Neural progenitor cell (in vitro differentiated cells): Measurements from ENCODE around the gene TTYH3. TPM values are rescaled to one million over a fixed set of nuclear protein-coding genes. Genes with fewer than 3 reads are reported as not detected.

ENCODE experiments used
- DNase-seq: peaks from one replicate; pipeline ENCODE4 v3.0.0-alpha.2; 2016; ENCODE audit warnings: low spot score
- H2AFZ ChIP-seq: fragments of 200-600 bp; sonication (generic); replicated peaks from 2 replicates; pipeline ENCODE4 v1.6.1; 2016; ENCODE audit warnings: antibody characterized with exemption
- H3F3A ChIP-seq: fragments of 200-600 bp; sonication (generic); 2 replicates; pipeline ENCODE4 v1.6.1; 2016; ENCODE audit warnings: antibody characterized with exemption, low read depth
- H3K27ac ChIP-seq: fragments of 200-600 bp; sonication (generic); 2 replicates; pipeline ENCODE4 v1.5.1; 2016; ENCODE audit warnings: mild to moderate bottlenecking
- H3K27me3 ChIP-seq: fragments of 200-600 bp; sonication (generic); 2 replicates; pipeline ENCODE4 v1.6.1; 2016; ENCODE audit warnings: mild to moderate bottlenecking, moderate library complexity
- H3K36me3 ChIP-seq: fragments of 200-600 bp; sonication (generic); 2 replicates; pipeline ENCODE4 v1.5.1; 2016
- H3K4me1 ChIP-seq: fragments of 200-600 bp; sonication (generic); 2 replicates; pipeline ENCODE4 v1.6.1; 2016; ENCODE audit warnings: mixed run types
- H3K4me2 ChIP-seq: fragments of 200-600 bp; sonication (generic); 2 replicates; pipeline ENCODE4 v1.6.1; 2016
- H3K4me3 ChIP-seq: fragments of 200-600 bp; sonication (generic); 2 replicates; pipeline ENCODE4 v1.5.1; 2016
- H3K79me2 ChIP-seq: fragments of 200-600 bp; sonication (generic); 2 replicates; pipeline ENCODE4 v1.6.1; 2016; ENCODE audit warnings: low read depth
- H3K9ac ChIP-seq: fragments of 200-600 bp; sonication (generic); 2 replicates; pipeline ENCODE4 v1.6.1; 2016
- H3K9me3 ChIP-seq: fragments of 200-600 bp; sonication (generic); 2 replicates; pipeline ENCODE4 v1.5.1; 2016; ENCODE audit warnings: low read depth
- H4K20me1 ChIP-seq: fragments of 200-600 bp; sonication (generic); 2 replicates; pipeline ENCODE4 v1.6.1; 2016; ENCODE audit warnings: low read depth
- H3K27ac Mint-ChIP-seq: 3 replicates; pipeline ENCODE4 v1.8.0; 2021; ENCODE audit warnings: mixed read lengths
- H3K27me3 Mint-ChIP-seq: 2 replicates; pipeline ENCODE4 v1.8.0; 2022; ENCODE audit warnings: low read depth, mild to moderate bottlenecking, inconsistent platforms, moderate library complexity, mixed read lengths; ENCODE audit not compliant: insufficient read depth
- H3K36me3 Mint-ChIP-seq: 3 replicates; pipeline ENCODE4 v1.8.0; 2021; ENCODE audit warnings: mixed read lengths
- H3K4me1 Mint-ChIP-seq: 3 replicates; pipeline ENCODE4 v1.8.0; 2021; ENCODE audit warnings: mixed read lengths
- H3K4me3 Mint-ChIP-seq: 3 replicates; pipeline ENCODE4 v1.8.0; 2021; ENCODE audit warnings: mild to moderate bottlenecking, moderate library complexity, mixed read lengths
- H3K9me3 Mint-ChIP-seq: 3 replicates; pipeline ENCODE4 v1.8.0; 2020; ENCODE audit warnings: mixed read lengths
- CTCF ChIP-seq: fragments of 200-600 bp; sonication (generic); IDR thresholded peaks from 2 replicates; pipeline ENCODE4 v1.5.1; 2017; ENCODE audit warnings: antibody characterized with exemption, mild to moderate bottlenecking
- EZH2 ChIP-seq: fragments of 200-600 bp; sonication (generic); IDR thresholded peaks from 2 replicates; pipeline ENCODE4 v1.6.1; 2017; ENCODE audit warnings: antibody characterized with exemption, mild to moderate bottlenecking, moderate library complexity
- EZH2phosphoT487 ChIP-seq: fragments of 200-600 bp; sonication (generic); IDR thresholded peaks from 2 replicates; pipeline ENCODE4 v1.6.1; 2017; ENCODE audit warnings: antibody characterized with exemption
- total RNA-seq: library from RNA; depleted of rRNA; stranded (reverse); fragments of >200 nt; gene quantifications from 2 replicates; pipeline ENCODE4 v1.2.3, GENCODE V29; 2015; ENCODE audit warnings: low replicate concordance

TTYH3 gene
- total RNA-seq, 1 donor from 2014 or later = 13.2 TPM

GRCh38 chr7:2644562-2645273 lies 12.9 kb downstream of the TTYH3 start:
- Histone ChIP-seq H2AFZ (no peak overlapping the region), H3K36me3 (no peaks in the 10 kb centered on the region), H3F3A (peaks cover 13% of the 10 kb centered on the region), H3K4me1 (peaks cover 16% of the 10 kb centered on the region), H3K9me3 (no peaks in the 10 kb centered on the region), H4K20me1 (peaks cover 71% of the 10 kb centered on the region), H3K27me3 (no peaks in the 10 kb centered on the region), H3K9ac (no peak overlapping the region), H3K4me2 (no peak overlapping the region), H3K27ac (peak overlapping the region; percentile 20), H3K4me3 (no peak overlapping the region), H3K79me2 (peaks cover 55% of the 10 kb centered on the region)
- H3K9me3 Mint-ChIP-seq = no peaks in the 10 kb centered on the region
- peak overlapping the region; percentile 94 for H3K27ac Mint-ChIP-seq
- H3K36me3 Mint-ChIP-seq = no peaks in the 10 kb centered on the region
- TF ChIP-seq EZH2phosphoT487 = no peak
- TF ChIP-seq EZH2 = no peak
- no peak for TF ChIP-seq CTCF
- H3K4me3 Mint-ChIP-seq = peak overlapping the region; percentile 75
- no peaks in the 10 kb centered on the region for H3K27me3 Mint-ChIP-seq
- peaks cover 32% of the 10 kb centered on the region for H3K4me1 Mint-ChIP-seq
- no peak for DNase-seq

- Histone ChIP-seq H2AFZ (no peak overlapping the region), H3K36me3 (no peaks in the 10 kb centered on the region), H3K4me2 (no peak overlapping the region), H3K4me3 (no peak overlapping the region), H3K9me3 (no peaks in the 10 kb centered on the region), H3F3A (peaks cover 13% of the 10 kb centered on the region), H3K4me1 (peaks cover 16% of the 10 kb centered on the region), H4K20me1 (peaks cover 66% of the 10 kb centered on the region), H3K27me3 (no peaks in the 10 kb centered on the region), H3K79me2 (peaks cover 48% of the 10 kb centered on the region), H3K9ac (no peak overlapping the region), H3K27ac (peak overlapping the region; percentile 20)
- no peaks in the 10 kb centered on the region for H3K9me3 Mint-ChIP-seq
- peaks cover 32% of the 10 kb centered on the region for H3K4me1 Mint-ChIP-seq
- H3K27ac Mint-ChIP-seq = peak overlapping the region; percentile 94
- no peaks in the 10 kb centered on the region for H3K36me3 Mint-ChIP-seq
- no peaks in the 10 kb centered on the region for H3K27me3 Mint-ChIP-seq
- no peak overlapping the region for H3K4me3 Mint-ChIP-seq
- TF ChIP-seq EZH2 (no peak), CTCF (no peak), EZH2phosphoT487 (no peak)
- no peak for DNase-seq
These were observed 13.6 kb downstream of the TTYH3 start for GRCh38 chr7:2645274-2645868.

- Mint-ChIP-seq H3K4me3 (peak overlapping the region; percentile 30), H3K4me1 (peaks cover 24% of the 10 kb centered on the region), H3K9me3 (no peaks in the 10 kb centered on the region), H3K27ac (no peak overlapping the region), H3K36me3 (peaks cover 2% of the 10 kb centered on the region), H3K27me3 (no peaks in the 10 kb centered on the region)
- TF ChIP-seq CTCF = no peak
- no peak for TF ChIP-seq EZH2phosphoT487
- Histone ChIP-seq H3K9me3 (no peaks in the 10 kb centered on the region), H3K4me1 (peaks cover 9% of the 10 kb centered on the region), H3K27ac (no peak overlapping the region), H4K20me1 (peaks cover 60% of the 10 kb centered on the region), H3K36me3 (no peaks in the 10 kb centered on the region), H3K27me3 (no peaks in the 10 kb centered on the region), H3K9ac (no peak overlapping the region), H3F3A (peaks cover 5% of the 10 kb centered on the region), H3K4me2 (no peak overlapping the region), H3K79me2 (peaks cover 46% of the 10 kb centered on the region), H3K4me3 (no peak overlapping the region), H2AFZ (no peak overlapping the region)
- DNase-seq = no peak
These were observed 14.5 kb downstream of the TTYH3 start for GRCh38 chr7:2646336-2646679.
